ENCODE data around the gene DRC7.

Gene DRC7

DNA sequence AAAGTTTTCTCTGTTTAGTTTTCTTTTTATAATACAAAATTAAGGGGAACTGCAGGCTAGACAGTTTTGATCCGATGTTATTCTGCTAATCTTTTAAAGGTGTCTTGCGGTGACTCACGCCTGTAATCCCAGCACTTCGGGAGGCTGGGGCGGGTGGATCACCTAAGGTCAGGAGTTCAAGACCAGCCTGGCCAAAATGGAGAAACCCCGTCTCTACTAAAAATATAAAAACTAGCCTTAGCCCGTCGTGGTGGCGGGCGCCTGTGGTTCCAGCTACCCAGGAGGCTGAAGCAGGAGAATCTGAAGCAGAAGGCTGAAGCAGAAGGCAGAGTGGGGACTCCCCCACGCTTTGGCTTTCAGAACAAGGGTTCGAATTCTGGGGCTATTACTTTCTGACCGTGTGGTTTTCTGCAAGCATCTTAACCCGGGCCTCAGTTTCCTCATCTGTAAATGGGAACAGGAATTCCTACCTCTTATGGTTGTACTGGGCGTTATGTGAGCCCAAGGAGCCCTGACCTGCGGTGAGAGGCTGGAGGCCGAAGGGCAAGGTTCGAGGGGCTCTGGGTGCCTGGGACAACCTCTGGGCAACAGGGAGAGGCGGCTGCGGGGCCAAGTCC, 39.8 kb downstream of the DRC7 start:
- CTCF ChIA-PET: interaction anchor here (1.8 to 5.2 kb wide), 4 partner anchors 23 to 158 kb away, joined by 7 to 30 read pairs (median 28); no protein-coding TSS in a partner anchor
- POLR2A ChIA-PET: interaction anchor here (1.2 kb wide), 1 partner anchor 14 kb away, joined by 3 read pairs; no protein-coding TSS in a partner anchor
- no peak for DNase-seq (ENCODE audit: low read depth, low spot score)
- TF ChIP-seq, protein P1, sequence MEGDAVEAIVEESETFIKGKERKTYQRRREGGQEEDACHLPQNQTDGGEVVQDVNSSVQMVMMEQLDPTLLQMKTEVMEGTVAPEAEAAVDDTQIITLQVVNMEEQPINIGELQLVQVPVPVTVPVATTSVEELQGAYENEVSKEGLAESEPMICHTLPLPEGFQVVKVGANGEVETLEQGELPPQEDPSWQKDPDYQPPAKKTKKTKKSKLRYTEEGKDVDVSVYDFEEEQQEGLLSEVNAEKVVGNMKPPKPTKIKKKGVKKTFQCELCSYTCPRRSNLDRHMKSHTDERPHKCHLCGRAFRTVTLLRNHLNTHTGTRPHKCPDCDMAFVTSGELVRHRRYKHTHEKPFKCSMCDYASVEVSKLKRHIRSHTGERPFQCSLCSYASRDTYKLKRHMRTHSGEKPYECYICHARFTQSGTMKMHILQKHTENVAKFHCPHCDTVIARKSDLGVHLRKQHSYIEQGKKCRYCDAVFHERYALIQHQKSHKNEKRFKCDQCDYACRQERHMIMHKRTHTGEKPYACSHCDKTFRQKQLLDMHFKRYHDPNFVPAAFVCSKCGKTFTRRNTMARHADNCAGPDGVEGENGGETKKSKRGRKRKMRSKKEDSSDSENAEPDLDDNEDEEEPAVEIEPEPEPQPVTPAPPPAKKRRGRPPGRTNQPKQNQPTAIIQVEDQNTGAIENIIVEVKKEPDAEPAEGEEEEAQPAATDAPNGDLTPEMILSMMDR (IDR thresholded peaks at IDR 0.05; ENCODE audit: insufficient read depth, low read length, missing control alignments): no peak
- peak overlapping the region; percentile 87 for H3K4me3 ChIP-seq (ENCODE audit: low read depth, low read length)

DNA sequence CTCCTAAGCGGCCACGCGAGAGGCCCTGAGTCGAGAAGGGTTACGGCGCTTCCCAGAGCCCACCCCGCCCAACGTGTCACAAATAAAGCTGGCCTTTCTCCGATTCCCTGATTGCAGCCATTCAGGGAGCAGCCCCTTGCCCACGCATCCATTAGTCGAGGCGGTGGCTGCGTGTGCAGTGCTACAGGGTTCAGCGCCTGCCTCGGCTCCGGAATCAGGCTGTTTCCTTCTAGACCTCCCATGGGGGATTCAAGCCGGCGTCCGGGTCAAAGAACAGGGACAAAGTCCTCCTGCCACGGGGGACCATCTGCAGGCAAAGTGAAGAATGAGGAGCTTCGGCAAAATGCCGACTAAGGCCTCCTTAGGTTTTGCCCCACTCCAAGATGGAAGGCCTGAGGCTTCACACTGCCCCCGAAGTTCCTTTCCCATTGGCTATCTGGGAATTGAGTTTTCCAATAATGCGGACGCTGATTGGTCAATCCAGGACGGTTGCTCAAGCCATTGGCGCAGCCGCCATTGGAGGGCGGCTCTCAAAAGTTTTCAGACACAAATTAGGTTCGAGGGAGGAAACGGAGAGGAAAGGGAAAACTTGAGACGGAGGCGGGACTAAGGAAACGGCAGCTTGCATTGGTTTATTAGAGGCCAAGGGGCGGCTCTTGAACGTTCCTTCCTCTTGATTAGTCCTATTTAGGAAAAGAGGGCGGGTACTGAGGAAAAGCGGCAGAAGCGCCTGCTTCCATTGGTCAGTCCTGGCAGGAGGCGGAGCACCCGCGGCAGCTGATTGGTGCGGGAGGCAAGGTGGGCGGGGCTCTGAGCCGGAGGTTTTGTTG, 40.5 kb downstream of the DRC7 start:
- H3K4me3 ChIP-seq (ENCODE audit: low read depth, low read length): peak overlapping the region; percentile 96
- peak; percentile 100 for DNase-seq (ENCODE audit: low read depth, low spot score)
- CTCF ChIA-PET: interaction anchor here (0.6 to 5.2 kb wide), 13 partner anchors 9 to 272 kb away, joined by 3 to 30 read pairs (median 4); partner anchors contain the start of gene POLR2C
- POLR2A ChIA-PET: interaction anchor here (0.5 to 1.2 kb wide), 3 partner anchors 13 to 204 kb away, joined by 3 read pairs; no protein-coding TSS in a partner anchor
- TF ChIP-seq, protein P1 (IDR thresholded peaks at IDR 0.05; ENCODE audit: insufficient read depth, low read length, missing control alignments): no peak

DNA sequence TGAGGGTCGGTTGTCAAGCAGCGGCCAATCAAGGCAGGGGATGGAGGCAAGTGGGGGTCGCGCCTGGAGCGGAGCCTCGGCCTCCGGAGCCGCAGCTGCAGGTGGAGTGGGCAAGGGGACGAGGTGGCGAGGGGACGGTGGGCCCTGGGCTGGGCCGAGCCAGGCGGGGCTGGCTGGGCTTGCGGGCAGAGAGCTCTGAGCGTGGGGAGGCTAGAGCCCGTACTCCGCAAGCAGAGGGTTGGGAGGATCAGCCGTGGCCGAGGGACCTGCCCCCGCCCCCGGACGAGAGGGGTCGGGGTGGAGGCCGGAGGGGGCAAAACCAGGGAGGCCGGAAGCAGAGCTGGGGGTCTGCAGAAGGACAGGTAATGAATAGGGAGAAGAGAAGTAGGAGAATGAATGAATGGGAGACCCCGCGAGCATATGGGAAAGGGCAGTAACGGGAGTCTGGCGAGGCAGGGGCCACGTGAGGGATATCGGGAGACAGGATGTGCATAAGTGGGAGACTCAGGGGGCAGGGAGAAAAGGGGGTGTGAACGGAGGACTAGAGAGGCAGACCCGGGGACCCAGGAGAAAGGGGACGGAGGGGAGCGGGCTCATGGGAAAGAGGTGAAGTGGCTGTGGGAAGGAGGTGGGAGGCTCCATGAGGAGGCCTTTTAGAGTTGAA, 41.3 kb downstream of the DRC7 start, which contains the start of gene KATNB1:
Gene KATNB1, plus strand, starts transcription at position 16 of the 664 bp plus-strand sequence. CDS start 1,474 bp downstream, outside the sequence.
- TF ChIP-seq, protein P1 (IDR thresholded peaks at IDR 0.05; ENCODE audit: insufficient read depth, low read length, missing control alignments): no peak
- no peak for DNase-seq (ENCODE audit: low read depth, low spot score)
- ChIA-PET CTCF (interaction anchor here (0.6 to 5.2 kb wide), 20 partner anchors 8 to 273 kb away, joined by 3 to 30 read pairs (median 4); partner anchors contain the start of gene POLR2C), POLR2A (interaction anchor here (0.5 to 1.2 kb wide), 4 partner anchors 13 to 203 kb away, joined by 3 read pairs; no protein-coding TSS in a partner anchor)
- H3K4me3 ChIP-seq (ENCODE audit: low read depth, low read length): peak within 1 kb of the TSS; percentile 96

DNA sequence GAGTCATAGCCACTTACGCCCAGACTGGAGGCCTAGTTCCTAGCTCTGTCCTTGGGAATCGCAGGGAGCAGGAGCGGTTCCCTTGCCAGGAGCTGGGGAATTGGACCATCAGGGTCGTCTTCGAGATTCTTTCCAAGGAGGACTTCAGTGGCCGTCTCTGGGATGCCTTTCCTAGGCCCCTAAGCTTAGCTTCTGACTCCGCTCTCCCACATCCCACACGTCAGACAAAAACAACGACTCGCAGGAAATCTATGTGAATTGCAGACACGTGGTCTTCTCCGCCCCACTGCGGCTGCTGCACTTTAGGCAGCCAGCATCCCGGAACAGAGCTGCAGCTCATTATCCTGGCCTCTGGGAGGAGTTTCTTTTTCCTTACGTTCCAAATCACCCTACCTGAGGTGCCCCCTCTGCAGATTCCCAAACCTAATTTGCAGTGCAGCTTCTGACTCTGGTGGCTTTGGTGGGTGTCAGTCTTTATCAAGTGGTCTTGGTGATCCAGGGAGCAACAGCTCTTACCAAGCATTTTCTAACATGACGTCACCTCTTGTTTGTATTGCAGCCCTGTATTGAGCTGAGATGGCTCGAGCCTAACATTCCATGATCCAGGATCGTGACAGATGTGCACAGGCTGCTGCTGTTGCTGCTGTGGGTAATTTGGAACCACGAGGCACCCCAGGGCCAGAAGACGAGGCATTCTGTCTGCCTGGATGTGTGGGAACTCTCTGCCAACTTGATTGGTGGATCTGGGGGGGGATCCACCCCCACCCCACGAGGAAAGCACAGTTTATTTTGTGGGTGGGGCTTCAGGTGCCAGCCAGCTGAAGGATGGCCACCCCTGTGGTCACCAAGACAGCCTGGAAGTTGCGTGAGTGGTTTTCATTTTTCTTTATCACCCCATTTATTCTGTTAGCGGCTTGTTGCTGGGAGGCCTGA, 42.1 kb downstream of the DRC7 start:
- DNase-seq (ENCODE audit: low read depth, low spot score): peak; percentile 40
- TF ChIP-seq, protein P1 (IDR thresholded peaks at IDR 0.05; ENCODE audit: insufficient read depth, low read length, missing control alignments): no peak
- H3K4me3 ChIP-seq (ENCODE audit: low read depth, low read length): peak overlapping the region; percentile 96
- ChIA-PET POLR2A (interaction anchor here (0.8 kb wide), 1 partner anchor 64 kb away, joined by 3 read pairs; no protein-coding TSS in a partner anchor), CTCF (interaction anchor here (0.7 to 5.2 kb wide), 19 partner anchors 9 to 272 kb away, joined by 3 to 30 read pairs (median 3); no protein-coding TSS in a partner anchor)

DNA sequence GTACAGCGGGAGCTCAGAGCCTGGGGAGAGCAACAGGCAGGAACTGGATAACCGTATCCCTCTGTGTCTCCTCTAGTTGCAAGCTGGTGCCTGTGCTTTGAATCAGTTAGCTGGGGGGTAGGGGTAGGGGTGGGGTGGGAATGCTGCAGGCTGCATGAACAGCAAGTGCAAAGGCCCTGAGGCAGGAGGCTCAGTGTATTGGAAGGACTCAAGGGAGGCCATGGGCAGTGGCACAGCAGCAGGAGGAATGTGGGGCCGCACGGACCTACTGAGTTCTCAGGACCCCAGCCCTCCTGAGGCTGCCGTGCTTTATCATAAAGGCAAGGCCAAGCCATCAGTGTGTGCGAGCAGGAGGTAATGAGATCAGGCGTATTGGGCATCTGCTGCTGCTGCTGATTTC, 44.2 kb downstream of the DRC7 start:
- H3K4me3 ChIP-seq (ENCODE audit: low read depth, low read length): no peak overlapping the region
- POLR2A ChIA-PET: no interaction called here
- DNase-seq (ENCODE audit: low read depth, low spot score): no peak
- CTCF ChIA-PET: interaction anchor here (1.1 to 5.2 kb wide), 4 partner anchors 19 to 163 kb away, joined by 3 to 30 read pairs (median 9); no protein-coding TSS in a partner anchor
- TF ChIP-seq, protein P1 (IDR thresholded peaks at IDR 0.05; ENCODE audit: insufficient read depth, low read length, missing control alignments): no peak
